GM12865 (cell line): ENCODE measurements around the gene BECN2.
"Not testable (repeated sequence)": the region's sequence is repeated elsewhere in the genome, so short reads cannot be mapped to it uniquely, and the experiment has no call there.

ENCODE experiments used
- DNase-seq: peaks from one replicate; pipeline ENCODE4 v3.0.0; 2010; ENCODE audit warnings: low read depth
- H3K4me3 ChIP-seq: 2 replicates; pipeline ENCODE4 v1.5.1; 2011; ENCODE audit warnings: mild to moderate bottlenecking, low read depth, low read length, control low read depth
- CTCF ChIP-seq: IDR thresholded peaks from 2 replicates; pipeline ENCODE4 v1.5.1; 2011; ENCODE audit warnings: low read length, control low read depth, low read depth, inconsistent platforms; ENCODE audit not compliant: insufficient read depth; ENCODE audit errors: missing control alignments

BECN2 gene

GRCh38 chr1:241972703-241973369 lies 15.3 kb downstream of the BECN2 start:
- H3K4me3 ChIP-seq = no peak overlapping the region
- no peak for TF ChIP-seq CTCF
- no peak for DNase-seq

GRCh38 chr1:241976229-241976628 lies 18.7 kb downstream of the BECN2 start:
- TF ChIP-seq CTCF = no peak
- no peak overlapping the region for H3K4me3 ChIP-seq
- DNase-seq = no peak

GRCh38 chr1:241979071-241979470 lies 21.5 kb downstream of the BECN2 start:
- no peak for TF ChIP-seq CTCF
- no peak for DNase-seq
- H3K4me3 ChIP-seq = no peak overlapping the region

- DNase-seq = no peak
- TF ChIP-seq CTCF = no peak
Observed at GRCh38 chr1:241979926-241980325, 22.4 kb downstream of the BECN2 start.

GRCh38 chr1:241985787-241986186 lies 28.2 kb downstream of the BECN2 start:
- no peak overlapping the region for H3K4me3 ChIP-seq
- peak; percentile 45 for TF ChIP-seq CTCF
- DNase-seq = peak; percentile 59

More at GRCh38 chr1:241979926-241980325, 22.4 kb downstream of the BECN2 start:
- no peak overlapping the region for H3K4me3 ChIP-seq

GRCh38 chr1:241988389-241988930 lies 30.9 kb downstream of the BECN2 start:
- not testable (repeated sequence) for H3K4me3 ChIP-seq, DNase-seq

- H3K4me3 ChIP-seq = no peak overlapping the region
- DNase-seq = no peak
- no peak for TF ChIP-seq CTCF
Observed at GRCh38 chr1:241990040-241990439, 32.5 kb downstream of the BECN2 start.
